GM12874 (cell line): Measurements from ENCODE around the gene FBXO40.

ENCODE experiments used
- TF ChIP-seq, protein P1 (sequence below): IDR thresholded peaks from 2 replicates; pipeline ENCODE4 v1.5.1; 2011; ENCODE audit warnings: low read depth, mild to moderate bottlenecking, control low read depth, low read length, moderate library complexity; ENCODE audit not compliant: insufficient read depth

Gene FBXO40

DNA sequence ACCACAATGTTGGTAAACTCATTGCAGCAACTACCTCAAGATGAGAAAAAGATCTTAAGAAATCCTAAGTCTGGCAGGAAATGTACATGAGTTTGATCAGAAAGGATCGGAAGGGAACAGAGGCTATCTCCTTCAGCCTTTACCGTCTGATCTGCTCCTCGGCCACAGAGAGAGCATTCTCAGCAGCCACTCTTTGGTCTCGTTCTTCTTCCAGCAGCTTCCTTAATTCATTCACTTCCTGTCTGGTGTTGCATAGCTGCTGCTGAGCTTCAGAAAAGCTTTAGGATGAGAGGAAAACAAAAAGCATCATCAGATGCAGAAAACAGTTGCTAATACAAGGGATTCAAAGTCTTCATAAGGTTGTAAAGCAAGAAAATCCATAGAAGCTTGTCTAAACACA, 74.2 kb downstream of the FBXO40 start:
- TF ChIP-seq, protein P1, sequence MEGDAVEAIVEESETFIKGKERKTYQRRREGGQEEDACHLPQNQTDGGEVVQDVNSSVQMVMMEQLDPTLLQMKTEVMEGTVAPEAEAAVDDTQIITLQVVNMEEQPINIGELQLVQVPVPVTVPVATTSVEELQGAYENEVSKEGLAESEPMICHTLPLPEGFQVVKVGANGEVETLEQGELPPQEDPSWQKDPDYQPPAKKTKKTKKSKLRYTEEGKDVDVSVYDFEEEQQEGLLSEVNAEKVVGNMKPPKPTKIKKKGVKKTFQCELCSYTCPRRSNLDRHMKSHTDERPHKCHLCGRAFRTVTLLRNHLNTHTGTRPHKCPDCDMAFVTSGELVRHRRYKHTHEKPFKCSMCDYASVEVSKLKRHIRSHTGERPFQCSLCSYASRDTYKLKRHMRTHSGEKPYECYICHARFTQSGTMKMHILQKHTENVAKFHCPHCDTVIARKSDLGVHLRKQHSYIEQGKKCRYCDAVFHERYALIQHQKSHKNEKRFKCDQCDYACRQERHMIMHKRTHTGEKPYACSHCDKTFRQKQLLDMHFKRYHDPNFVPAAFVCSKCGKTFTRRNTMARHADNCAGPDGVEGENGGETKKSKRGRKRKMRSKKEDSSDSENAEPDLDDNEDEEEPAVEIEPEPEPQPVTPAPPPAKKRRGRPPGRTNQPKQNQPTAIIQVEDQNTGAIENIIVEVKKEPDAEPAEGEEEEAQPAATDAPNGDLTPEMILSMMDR: no peak

DNA sequence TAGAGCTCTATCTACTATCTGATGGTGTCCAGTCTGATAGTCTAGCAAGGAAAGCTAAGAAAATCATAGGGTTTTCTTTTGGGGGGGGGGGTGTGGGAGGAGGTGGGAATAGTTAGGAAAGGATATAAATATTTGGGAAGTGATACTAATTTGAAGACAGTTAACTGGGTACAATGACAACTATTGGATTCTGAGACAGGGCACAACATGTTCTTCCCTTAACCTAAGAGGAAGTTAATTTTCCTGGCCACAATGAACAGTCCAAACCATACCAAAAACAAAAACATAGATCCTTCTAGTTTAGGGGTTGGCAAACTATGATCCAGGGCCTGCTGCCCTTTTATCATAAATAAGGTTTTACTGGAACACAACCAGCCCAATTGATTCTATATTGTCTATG, 77.5 kb downstream of the FBXO40 start:
- TF ChIP-seq, protein P1: no peak

DNA sequence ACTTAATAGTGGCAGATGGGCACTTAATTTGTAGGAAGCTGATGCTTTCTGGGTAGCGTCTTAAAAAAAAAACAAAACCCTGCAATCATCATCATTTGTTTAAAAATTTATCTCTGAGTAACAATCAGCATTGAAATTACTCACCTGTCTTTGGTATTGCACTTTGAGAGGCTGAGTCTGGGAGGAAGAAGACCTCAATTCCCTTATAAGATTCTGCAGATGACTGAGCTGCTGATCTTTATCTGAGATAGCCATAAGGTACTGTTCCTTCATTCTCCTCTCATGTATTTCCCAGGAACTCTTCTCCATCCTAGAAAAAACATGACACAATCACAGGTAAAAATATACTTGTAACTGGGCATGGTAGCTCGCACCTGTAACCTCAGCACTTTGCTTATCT, 84.0 kb downstream of the FBXO40 start:
- TF ChIP-seq, protein P1: no peak
